Activated T-cell treated with anti-CD3 and anti-CD28 coated beads, Interleukin-2, amount 50 U/mL, for 48 hours (primary cell): ENCODE data around the gene PRKAR1B.

Experiments
- DNase-seq, 2 experiments: peaks; one replicate each; pipeline ENCODE4 v3.0.0-alpha.2; 2020

Gene PRKAR1B

DNA sequence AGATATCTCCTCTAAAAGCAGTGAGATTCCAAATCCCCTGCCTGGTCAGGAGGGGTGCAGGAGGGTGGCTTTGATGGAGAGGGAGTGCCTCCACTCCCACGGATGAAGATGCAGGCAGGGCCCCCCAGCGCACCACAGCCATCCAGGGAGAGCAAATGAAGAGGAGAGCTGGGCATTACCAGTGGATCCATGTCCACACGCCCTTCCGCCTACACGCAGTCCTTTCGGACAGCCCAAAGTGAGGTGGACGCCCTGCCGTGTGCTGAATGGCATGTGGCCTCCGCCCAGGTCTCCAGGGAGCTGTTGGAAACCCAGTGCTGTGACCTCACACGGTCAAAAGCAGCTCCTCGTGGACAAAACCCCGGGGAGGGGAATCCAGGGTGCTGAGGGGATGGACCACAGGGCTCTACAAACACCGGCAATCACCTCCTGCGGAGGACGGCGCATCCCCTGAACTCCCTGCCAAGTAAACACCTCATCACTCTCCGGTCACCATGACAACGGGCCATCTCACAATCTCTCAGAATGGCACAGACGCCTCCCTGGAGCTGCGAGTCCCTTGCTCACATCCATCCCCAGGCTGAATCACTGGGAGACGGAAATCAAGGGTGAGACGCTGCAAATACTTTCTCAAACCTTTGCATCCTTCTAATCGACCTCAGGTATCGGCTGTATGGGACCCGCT lies 35.6 kb downstream of the PRKAR1B start:
- no peak for DNase-seq

DNA sequence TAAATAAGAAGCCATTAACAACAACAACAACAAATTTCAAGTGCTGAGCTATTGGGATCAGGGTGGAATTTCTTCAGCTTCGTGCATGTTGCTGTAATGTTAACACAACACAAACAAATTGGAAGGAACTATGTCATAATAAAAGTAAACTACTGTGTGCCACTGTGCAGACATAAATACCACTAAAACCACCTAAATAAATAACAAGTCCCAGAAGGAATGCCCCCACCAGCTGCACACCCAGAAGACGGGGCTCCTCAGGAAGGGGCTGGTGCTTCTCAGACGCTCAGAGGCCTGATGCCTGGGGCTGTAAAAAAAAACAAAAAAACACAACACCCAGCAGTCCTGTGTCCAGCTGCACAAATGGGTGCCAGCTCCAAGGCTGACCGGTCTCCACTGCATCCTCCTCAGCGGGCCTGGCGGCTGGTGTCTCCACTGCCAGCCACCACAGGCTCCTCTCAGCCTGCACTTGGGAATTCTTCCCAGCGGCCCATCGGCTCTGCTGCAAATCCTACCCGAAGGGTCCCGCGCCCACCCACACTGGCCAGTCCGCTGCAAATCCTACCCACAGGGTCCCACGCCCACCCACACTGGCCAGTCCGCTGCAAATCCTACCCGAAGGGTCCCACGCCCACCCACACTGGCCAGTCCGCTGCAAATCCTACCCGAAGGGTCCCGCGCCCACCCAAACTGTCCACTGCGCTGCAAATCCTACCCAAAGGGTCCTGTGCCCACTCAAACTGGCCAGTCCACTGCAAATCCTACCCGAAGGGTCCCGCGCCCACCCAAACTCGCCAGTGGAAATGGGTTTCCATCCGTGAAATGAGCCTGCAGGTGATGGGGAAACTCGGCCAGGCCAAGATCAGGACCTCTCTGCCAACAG lies 36.4 kb downstream of the PRKAR1B start:
- DNase-seq, result no peak

DNA sequence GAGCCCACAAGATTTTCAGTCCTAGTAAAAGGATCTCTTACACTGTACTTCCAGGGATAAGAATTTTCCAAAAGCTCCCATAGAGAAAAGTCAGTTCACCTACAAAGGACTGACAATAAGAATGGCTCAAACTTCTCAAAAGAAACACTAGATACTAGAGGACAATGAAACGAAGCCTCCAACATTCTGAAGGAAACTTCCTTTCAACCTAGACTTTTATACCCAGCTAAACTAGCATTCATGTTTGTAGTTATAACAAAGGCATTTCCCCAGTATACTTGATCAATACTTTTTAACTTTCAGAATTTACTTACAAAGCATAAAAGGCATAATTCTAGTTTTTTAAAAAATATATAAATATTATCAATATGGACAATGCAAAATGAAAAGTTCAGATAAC lies 41.5 kb downstream of the PRKAR1B start:
- DNase-seq, result no peak

DNA sequence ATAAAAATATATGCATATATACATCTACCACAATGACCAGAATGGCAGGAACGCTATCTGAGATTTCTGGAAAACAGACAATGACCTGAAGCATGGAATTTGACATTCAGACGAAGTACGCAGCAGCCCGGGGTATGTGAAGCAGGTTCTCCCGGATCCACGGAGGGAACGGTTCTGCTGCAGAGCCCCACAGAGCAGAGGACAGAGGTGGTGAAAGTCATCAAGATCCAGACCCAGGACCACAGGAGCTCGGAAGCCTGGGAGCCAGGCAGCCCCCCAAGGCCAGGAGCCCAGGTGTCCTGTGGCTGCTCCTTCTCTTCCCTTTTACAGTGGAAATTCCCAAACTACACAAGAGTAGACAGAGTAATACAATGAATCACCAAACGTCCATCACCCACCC lies 42.7 kb downstream of the PRKAR1B start:
- DNase-seq, result no peak

DNA sequence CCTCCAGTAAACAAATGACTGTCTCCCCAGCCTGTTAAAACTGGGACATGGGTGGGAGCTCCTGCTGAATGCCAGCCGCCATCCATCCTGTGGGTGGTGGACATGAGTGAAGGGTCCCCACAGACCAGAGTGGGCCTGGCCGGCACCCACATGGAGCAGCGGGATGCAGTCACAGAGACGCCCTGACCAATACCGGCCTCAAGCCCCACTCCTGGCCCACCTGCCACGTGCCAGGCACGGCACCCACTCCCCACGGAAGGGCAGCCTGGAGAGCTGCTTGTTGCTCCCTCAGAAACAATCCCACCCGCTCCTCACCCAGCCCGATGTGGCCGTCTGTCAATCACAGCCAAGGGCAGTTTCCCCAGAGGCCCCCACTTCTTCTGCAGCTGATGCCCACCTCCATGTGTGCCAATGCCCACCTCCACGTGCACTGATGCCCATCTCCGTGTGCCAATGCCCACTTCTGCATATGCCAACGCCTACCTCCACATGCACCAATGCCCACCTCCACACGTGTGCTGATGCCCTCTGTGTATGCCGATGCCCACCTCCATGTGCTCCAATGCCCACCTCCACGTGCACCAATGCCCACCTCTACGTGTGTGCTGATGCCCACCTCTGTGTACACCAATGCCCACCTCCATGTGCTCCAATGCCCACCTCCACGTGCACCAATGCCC lies 43.4 kb downstream of the PRKAR1B start:
- DNase-seq, result no peak

DNA sequence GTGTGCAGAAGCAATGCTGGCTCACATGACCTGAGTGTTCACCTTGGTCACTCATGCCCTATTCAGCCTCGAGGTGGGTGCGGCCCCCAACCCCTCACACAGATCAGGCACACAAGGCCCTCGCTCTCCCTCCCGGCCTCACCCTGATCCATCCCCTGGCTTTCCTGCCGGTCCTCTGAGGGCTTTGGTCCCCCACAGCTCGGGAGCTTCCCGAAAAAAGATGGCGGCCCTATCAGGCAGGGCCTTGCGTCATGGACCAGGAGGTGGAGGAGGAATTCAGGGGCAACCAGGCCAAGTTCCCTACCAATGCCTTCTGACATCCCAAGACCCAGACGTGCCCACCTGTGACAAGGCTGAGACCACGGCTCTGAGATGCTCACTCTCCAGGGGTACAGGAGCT lies 44.3 kb downstream of the PRKAR1B start:
- no peak for DNase-seq

DNA sequence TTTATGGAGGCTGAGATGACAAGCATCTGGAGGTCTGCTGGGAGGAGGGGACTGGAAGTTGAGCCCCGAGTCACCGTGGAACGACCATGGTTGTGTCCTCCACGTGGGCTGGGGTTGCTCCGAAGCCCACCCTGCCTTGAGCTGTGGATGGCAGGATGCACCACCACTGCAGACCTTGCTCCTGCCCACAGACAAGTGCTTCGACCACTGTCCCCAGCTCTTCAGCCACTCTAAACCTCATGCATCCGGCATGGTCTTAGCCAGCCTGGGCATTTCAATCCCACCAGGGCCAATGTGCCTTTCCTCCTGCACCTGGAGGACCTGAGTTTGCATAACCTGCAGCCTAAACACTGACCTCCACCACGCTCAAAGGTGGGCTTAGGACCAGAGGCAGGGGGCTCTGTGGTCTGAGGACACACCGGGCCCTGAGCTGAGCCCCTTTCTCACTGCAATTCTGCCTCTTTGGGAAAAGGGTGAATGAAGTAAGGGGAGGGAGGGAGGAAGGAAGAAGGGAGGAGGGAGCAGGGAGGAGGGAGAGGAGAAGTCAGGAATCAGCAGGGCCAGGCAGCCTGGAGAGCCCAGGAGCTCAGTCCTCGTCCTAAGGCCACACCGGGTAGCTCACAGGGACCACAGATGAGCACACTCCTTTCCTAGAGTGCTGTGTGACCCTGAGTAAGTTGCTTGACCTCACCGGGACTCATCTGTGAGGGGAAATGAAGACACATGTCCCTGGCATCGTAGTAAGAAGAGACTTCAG lies 45.4 kb downstream of the PRKAR1B start:
- no peak for DNase-seq

DNA sequence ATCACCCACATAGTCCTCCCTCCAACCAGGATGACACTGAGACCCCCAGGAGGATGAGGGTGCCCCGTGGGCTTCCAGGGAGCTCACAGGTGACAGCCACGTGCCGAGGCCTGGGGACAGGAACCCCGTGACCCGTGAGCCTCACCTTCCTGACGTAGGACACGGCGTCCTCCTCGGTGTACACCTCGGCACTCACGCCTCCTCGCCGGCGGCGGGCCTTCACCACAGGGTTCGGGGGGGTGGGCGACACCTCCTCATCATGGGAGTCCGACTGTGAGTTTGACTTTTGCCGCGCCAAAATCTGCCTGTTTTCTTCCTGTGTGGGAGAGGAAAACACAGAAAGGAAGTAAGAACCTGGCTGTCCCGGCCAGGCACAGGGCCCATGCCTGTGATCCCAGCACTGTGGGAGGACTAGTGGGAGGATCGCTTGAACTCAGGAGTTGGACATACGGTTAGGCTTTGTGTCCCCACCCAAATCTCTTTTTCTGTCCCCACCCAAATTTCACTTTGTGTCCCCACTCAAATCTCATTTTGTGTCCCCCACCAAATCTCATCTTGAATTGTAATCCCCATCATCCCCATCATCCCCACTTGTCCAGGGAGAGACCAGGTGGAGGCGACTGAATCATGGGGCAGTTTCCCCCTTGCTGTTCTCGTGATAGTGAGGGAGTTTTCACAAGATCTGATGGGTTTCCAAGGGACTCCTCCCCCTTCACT lies 46.5 kb downstream of the PRKAR1B start:
- no peak for DNase-seq

DNA sequence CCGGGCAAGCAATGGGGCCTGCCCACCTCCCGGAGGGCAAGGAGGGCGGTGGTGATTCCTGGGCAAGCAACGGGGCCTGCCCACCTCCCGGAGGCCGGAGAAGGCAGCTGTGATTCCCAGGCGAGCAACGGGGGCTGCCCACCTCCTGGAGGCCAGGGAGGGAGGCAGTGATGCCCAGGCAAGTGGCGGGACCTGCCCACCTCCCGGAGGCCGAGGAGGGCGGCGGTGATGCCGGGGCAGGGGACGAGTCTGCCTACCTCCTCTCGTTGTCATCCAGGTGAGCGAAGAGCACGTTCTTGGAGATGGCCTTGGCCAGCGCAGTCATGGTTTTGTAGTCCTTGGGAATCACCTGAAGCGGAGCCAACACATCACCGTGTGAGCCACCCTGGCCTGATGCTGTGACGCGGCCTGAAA lies 50.1 kb downstream of the PRKAR1B start:
- no peak for DNase-seq

DNA sequence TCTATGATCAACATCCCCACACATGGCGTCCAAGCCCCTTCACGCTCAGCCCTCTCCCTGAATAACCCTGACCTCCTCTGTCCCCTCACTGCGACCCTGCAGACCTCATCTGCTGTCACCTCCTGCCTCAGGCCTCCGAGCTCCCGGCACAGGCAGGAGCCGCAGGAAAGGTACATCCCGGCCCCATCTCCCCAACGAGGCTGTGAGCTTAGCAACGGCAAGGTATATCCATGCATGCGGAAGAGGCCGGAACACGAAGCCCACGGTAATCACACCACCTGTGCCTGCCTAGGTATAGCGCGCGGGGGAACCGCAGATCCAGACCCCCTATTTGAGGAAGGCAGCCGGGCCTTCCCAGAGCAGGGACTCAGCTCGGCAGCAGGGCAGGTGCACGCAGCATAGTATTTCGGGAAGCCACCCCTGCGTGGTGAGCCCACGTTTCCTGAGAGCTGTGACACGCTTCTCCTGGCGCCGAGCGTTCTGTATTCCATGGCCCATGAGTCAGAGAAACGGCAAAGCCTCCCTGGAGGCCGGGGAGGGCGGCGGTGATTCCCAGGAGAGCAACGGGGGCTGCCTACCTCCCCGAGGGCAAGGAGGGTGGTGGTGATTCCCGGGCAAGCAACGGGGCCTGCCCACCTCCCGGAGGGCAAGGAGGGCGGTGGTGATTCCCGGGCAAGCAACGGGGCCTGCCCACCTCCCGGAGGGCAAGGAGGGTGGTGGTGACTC lies 50.7 kb downstream of the PRKAR1B start:
- no peak for DNase-seq

DNA sequence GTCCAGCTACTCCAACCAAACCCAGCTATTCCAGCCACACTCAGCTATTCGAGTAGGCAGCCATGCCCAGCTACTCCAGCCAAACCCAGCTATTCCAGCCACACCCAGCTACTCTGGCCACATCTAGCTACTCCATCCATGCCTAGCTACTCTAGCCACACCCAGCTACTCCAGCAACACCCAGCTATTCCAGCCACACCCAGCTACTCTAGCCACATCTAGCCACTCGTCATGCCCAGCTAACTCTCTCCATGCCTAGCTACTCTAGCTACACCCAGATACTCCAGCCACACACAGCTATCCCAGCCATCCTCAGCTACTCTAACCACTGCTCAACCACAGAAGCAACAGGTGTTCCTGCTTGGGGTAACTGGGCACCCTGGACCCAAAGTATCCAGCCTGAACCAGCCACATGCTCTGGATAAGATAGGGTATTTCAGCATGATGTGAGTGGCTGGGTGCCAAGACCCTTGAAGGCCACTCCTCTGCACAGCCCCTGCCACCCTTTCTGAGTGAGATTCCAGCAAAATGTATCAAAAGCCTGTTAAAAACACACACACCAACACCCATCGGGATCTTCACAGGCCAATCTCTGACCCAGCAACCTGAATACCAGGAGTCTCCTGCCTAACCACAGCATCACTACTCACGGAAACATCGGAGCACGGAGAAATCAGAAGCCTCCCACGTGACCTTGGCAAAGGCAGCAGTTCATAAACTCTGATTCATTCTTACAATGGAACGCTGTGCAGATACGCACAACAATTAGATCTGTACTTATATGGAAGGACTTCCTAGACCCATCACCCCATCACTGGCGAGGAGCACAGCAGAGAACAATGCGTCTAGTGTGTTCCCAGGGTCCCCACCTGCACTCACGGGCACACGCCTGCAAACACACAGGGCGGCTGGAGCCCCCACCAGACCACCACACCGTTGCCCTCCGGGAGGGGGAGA lies 52.3 kb downstream of the PRKAR1B start:
- no peak for DNase-seq

DNA sequence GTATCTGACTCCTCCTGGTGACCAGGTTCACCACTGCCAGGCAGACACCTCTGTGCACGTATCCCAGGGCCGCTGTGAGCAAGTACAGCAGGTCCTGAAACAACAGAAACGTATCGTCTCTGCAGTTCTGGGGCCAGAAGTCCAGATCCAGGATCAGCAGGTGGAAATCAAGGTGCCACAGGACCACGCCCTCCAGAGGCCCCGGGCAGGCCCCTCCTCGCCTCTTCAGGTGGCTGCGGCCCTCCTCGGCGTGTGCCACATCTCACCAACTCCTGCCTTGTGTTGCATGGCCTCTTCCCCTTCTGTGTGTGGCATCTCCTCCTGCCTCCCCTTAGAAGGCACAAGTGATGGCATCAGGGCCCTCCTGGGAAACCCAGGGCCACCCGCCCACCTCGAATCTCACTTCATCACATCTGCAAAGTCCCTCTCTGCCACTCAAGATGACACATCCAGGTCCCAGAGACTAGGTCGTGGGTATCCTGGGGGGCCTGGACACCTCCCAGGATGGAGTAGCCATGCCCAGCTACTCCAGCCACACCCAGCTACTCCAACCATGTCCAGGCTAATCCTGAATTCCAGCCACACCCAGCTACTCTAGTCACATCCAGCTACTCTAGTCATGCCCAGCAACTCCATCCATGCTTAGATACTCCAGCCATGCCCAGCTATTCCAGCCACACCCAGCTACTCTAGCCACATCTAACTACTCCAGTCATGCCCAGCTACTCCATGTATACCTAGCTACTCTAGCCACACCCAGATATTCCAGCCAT lies 53.2 kb downstream of the PRKAR1B start:
- no peak for DNase-seq

DNA sequence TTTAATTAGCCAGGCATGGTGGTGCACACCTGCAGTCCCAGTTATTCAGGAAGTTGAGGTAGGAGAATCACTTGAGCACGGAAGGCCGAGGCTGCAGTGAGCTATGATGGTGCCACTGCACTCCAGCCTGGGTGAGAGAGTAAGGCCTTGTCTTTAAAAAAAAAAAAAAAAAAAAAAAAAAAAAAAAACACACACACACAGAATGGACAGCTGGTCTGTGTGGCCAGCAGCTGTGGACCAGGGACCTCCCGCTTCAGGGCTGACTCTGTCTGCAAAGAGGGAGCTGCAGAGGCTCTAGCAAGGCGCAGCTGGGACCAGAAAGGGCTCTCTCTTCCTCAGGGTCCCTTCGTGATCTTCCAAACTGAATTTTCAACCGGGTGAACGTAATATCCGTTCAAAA lies 54.2 kb downstream of the PRKAR1B start:
- DNase-seq, result no peak

DNA sequence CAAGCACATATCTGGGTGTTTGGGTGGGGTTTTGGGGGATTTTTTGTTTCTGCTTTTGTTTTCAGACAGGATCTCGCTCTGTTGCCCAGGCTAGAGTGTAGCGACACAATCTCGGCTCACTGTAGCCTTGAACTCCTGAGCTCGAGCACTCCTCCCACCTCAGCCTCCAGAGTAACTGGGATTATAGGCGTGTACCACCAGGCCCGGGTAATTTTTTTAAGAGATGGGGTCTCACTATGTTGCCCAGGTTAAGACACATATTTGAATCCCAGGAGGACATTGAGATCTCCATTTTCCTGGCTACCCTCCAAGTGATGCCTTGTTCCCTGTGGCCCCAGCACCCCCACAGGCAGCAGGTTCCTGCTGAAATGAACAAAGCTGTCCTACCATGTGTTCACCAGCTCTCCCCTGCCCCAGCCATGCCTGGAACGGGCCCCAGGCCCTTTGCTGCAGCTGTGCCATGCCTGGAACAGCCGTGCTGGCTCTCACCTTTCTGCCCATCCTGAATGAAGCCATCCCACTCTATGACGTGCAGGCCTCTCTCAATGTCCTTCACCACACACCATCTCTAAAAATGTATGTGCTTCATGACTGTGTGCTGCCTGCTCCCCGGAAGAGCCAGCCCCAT lies 55.6 kb downstream of the PRKAR1B start:
- no peak for DNase-seq

DNA sequence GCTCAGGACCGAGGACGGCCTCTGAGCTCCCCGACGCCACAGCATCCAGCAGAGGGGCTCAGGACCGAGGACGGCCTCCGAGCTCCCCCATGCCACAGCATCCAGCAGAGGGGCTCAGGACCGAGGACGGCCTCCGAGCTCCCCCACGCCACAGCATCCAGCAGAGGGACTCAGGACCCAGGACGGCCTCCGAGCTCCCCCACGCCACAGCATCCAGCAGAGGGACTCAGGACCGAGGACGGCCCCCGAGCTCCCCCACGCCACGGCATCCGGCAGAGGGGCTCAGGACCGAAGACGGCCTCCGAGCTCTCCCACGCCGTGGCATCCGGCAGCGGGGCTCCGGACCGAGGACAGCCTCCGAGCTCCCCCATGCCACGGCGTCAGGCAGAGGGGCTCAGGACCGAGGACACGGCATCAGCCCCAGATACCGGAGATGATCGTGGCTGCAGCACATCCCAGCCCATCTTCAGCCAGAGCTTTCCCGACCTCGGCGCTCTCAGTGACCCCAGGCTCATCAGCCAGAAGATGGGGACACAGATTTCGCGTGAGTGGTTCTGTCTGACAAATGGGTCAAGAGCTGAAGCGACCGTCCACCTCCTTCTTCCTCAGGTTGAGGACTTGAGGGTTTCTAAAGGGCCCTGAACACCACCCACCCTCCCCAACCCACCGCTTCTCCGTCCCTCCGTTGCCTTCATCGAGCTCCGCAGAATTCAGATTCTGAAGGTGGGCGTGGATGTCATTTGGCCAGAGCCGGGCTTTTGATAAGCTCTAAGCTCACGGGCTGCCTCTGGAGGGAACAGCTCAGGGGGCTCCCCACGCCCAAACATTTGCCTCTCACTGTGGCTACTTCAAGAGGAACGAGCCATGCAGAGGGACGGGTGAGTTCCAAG lies 56.3 kb downstream of the PRKAR1B start:
- no peak for DNase-seq

DNA sequence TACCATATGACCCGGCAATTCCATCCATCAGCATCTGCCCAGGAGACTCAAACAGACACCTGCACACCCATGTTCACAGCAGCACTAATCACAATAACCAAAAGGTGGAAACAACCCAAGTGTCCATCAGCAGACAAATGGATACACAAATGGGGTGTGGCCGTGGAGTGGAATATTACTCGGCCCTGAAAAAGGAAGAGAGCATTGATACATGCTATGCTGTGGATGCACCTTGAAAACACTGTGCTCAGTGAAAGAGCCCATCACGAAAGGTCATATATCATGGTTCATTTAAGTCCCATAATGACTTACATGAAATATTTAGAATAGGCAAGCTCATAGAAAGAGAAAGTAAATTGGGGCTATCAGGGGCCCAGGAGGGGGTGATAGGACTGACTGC lies 58.1 kb downstream of the PRKAR1B start:
- DNase-seq, result no peak

DNA sequence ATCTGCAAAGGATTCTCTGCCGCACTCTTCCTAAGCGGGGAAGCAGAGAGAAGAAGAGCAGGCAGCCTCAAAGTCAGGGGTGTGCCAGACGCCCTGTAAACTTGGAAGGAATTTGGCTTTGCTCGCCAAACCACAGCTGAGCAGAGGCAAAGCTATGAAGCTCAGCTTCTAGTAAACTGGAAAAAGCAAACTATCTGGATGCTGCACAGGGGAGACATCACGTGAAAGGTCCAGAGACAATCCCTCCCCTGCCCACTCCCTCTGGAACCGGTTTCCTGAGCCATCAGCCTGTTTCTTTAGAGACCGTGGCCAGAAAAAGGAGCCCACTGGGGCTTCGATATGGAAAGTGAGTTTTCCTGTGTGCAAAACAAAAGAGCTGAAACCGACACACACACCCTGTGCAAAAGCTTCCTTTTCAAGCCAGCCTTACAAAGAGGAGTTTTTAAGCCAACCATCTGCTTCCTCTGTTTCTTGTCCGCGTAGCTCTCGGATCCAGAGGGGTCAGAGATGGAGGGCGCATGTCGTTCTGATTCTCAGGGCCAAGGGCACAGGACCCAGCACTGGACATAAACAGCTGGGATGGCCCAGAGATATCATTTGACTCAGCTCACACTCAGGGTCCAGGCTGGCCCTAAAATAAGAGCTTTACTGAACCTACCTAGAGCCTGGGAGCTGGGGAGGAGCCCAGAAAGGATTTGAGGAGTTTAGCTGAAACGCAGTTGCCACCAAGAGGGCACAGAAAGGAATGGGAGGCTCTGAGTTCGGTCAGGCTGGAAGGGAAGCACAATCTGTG lies 58.7 kb downstream of the PRKAR1B start:
- DNase-seq, result no peak
